Measurements from ENCODE around the gene CCNL1. TPM values are rescaled to one million over a fixed set of nuclear protein-coding genes. Genes with fewer than 3 reads are reported as not detected.

The CCNL1 gene
- total RNA-seq, 2 donors from 2014 or later: 94.5 to 157 TPM

DNA sequence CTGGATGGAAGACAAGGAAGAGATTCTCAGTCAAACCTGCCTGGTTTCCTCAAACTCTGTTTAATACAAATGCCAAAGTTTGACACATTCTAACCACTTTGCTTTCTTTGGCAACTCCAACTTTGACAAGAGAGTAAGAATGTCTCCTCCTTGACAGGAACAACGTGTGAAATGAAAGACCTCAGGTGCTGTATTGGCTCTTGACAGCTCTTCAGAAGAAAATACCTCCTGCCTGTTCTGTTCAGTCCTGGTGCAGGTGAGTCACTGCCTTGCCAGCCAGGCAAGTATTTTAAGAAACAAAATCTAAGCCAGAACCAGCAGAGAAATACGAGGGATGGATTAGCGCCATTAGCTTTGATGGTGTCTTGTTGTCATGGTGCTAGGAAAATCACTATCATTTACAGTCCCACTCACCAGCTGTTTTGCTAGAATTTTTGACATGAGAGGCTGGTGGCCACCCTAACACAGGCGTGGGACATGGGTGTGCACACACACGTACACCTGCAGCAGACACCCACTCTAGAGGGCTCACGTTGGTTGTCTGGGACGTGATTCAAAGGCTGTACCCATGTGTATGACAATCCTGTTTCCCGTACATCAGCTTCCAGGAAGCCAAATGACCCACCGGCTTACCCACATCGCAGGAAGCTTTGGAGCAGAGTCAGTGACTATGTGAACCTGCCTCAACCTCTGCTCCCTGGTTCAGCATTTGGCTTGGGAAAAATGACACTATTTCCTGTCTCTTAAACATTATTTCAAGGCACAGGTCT lies 60.4 kb downstream of the CCNL1 start:
- Histone ChIP-seq H3K27me3 (replicated peaks; ENCODE audit: insufficient read depth) (no peaks in the 10 kb centered on the region), H3K9me3 (no peaks in the 10 kb centered on the region), H3K4me1 (replicated peaks) (peaks cover 2% of the 10 kb centered on the region), H3K4me3 (no peak overlapping the region), H3K27ac (peak overlapping the region; percentile 15 to 36), H3K36me3 (no peaks in the 10 kb centered on the region)
- whole genome bisulfite sequencing: 54% methylated on average over 10 of the region's 10 CpGs
- peak; percentile 40 for DNase-seq (ENCODE audit: low spot score)
- TF ChIP-seq POLR2A (IDR thresholded peaks at IDR 0.05) (no peak), POLR2AphosphoS5 (IDR thresholded peaks at IDR 0.05) (peak; percentile 48)
- intact Hi-C loops (cut with DNase I): no loop called here

DNA sequence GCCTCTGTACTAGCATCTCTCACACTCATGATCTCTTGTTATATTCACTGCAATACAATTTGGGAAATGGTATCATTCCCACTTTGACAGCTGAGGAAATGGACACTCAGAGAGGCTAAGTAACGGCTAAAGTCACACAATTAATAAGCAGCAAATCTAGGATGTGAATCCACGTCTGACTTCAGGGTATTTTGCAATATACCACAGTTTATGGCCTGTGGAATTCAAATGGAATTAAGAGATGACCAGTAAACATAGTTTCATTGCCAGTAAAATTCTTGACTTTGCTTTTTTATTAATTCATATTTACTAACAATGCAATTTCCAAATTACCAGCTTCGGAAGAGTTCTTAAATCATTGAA lies 61.1 kb downstream of the CCNL1 start:
- H3K27me3 ChIP-seq (replicated peaks; ENCODE audit: insufficient read depth): no peaks in the 10 kb centered on the region
- intact Hi-C loops (cut with DNase I): no loop called here
- no peaks in the 10 kb centered on the region for H3K9me3 ChIP-seq

DNA sequence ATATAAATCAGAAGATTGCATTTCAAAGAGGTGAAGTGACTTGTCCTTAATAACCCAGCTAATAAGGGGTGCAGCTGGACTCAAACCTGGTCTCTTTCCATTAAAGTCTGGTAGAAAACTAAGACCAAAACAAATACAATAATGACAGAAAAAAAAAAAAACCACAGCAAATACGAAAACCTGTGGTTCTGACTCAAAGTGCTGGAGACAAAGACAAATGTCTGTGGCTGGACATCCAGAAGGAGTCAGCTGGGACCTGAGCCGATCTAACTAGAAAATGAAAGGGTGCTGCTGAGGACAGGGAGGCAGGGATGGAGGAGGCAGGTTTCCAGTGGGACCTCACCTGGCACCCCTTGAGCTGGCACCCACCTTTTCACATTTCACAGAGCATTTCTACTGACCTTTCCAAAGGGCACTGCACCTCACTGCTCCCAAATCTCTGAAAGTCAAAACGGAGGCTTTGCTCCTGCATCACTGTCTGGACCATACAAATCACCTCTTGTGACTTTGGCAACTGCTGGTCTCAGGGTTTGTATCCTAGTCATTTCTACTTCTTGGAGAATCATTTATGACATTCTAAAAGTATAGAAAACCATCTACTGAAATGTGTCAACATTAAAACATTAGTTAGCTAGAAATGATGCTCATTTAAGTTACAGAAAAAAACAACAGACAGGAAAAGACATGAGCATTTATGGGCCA lies 61.7 kb downstream of the CCNL1 start:
- no peak for DNase-seq (ENCODE audit: low spot score)
- H3K27ac ChIP-seq: peak overlapping the region in 1 of 2 donors; percentile 15
- H3K9me3 ChIP-seq: no peaks in the 10 kb centered on the region
- TF ChIP-seq, protein P1, sequence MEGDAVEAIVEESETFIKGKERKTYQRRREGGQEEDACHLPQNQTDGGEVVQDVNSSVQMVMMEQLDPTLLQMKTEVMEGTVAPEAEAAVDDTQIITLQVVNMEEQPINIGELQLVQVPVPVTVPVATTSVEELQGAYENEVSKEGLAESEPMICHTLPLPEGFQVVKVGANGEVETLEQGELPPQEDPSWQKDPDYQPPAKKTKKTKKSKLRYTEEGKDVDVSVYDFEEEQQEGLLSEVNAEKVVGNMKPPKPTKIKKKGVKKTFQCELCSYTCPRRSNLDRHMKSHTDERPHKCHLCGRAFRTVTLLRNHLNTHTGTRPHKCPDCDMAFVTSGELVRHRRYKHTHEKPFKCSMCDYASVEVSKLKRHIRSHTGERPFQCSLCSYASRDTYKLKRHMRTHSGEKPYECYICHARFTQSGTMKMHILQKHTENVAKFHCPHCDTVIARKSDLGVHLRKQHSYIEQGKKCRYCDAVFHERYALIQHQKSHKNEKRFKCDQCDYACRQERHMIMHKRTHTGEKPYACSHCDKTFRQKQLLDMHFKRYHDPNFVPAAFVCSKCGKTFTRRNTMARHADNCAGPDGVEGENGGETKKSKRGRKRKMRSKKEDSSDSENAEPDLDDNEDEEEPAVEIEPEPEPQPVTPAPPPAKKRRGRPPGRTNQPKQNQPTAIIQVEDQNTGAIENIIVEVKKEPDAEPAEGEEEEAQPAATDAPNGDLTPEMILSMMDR (IDR thresholded peaks at IDR 0.05): no peak
- TF ChIP-seq POLR2A (IDR thresholded peaks at IDR 0.05): no peak
- no peak for TF ChIP-seq POLR2AphosphoS5 (IDR thresholded peaks at IDR 0.05)
- H3K27me3 ChIP-seq (replicated peaks; ENCODE audit: insufficient read depth): no peaks in the 10 kb centered on the region
- H3K4me3 ChIP-seq: no peak overlapping the region
- WGBS: 63% methylated on average over 3 of the region's 3 CpGs
- intact Hi-C loops (cut with DNase I): no loop called here
- no peaks in the 10 kb centered on the region for H3K36me3 ChIP-seq
- H3K4me1 ChIP-seq (replicated peaks): peaks cover 2% of the 10 kb centered on the region

More for the DNA sequence above, 61.1 kb downstream of the CCNL1 start:
- no peak overlapping the region for H3K4me3 ChIP-seq
- peaks cover 2% of the 10 kb centered on the region for H3K4me1 ChIP-seq (replicated peaks)
- no peaks in the 10 kb centered on the region for H3K36me3 ChIP-seq
- TF ChIP-seq POLR2AphosphoS5 (IDR thresholded peaks at IDR 0.05): no peak
- no peak for TF ChIP-seq POLR2A (IDR thresholded peaks at IDR 0.05)
- TF ChIP-seq, protein P1 (IDR thresholded peaks at IDR 0.05): no peak
- 54% methylated on average over 3 of the region's 3 CpGs for WGBS
- no peak for DNase-seq (ENCODE audit: low spot score)
- H3K27ac ChIP-seq: peak overlapping the region; percentile 15 to 36

Small RNA genes lying within 50 kb of the gene (small RNA-seq; reads per million reads assigned to genes)
- gene RF00019 (0 reads per million in 2 donors), gene RNA5SP146 (0 reads per million in 2 donors)
